IPS DF 19.7 (cell line): ENCODE results near the gene CNPY1.

Experiments used
- DNase-seq: peaks from one replicate; pipeline ENCODE4 v3.0.0-alpha.2; 2013; ENCODE audit warnings: low read depth, low spot score

The CNPY1 gene

GRCh38 chr7:155489862-155490696 lies 56.3 kb downstream of the CNPY1 start:
- no peak for DNase-seq

DNA sequence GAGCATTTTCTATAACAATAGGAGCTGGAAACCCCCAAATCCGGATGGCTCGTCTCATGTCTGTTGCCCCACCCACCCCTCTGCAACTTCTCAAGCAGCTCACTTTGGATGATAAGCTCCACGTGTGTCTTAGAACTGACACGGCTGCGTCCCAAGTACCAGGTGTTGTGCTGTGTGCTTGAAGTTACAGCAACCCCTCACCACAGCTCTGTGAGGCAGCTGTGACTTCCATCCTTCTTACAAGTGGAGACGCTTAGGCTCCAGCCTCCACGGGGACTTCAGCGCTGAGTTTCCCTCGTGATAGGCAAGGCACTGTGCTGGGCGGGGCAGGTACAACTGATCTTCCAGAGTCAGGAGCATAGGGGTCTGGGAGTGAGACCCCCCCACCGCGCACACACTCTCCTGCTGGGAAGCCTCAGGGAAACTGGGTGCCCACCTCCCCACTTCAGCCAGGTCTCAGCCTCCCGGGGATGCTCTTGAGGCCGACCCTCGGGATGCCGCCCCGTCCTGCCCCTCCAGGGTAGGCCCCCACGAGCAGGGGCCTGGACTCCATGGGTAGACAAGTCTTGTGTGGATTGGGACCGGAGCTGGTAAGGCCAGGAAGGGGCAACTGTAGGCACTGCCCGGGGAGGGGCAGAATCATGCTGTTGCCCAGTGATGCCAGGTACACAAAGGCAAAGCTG lies 57.1 kb downstream of the CNPY1 start:
- DNase-seq = no peak

DNA sequence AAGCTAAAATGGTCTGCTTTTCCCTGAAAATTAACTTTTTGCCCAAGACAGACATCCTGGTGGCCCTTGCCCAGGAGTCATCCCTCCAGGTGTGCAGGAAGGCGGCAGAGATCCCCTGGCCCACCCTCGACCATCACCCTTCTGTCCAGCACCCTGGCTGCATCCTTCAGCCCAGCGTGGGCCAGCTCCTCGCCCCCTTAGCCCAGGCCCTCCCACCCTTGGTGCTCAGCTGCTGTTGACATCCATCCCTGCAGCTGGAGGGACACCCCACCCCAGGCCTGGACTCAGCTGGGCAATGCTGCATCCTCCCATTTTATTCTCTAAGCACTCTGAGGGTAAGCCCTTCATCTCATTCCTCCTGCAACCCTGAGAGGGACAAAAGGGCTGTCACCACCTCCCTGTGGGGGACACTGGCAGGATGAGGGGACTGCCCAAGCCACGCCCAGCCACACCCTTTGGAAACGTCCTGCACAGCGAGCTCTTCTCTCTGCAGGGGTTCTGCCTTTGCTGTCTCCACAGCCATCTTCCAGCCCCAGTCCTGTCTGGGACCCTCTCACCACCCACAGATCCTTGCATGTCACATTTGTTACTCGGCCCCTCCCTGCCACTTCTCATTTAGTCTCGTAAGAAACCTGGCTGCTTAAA lies 57.8 kb downstream of the CNPY1 start:
- DNase-seq = no peak

GRCh38 chr7:155487509-155488482 lies 58.6 kb downstream of the CNPY1 start:
- DNase-seq = no peak

GRCh38 chr7:155486783-155487508 lies 59.4 kb downstream of the CNPY1 start:
- no peak for DNase-seq

- no peak for DNase-seq
Observed at GRCh38 chr7:155484483-155485399, 61.6 kb downstream of the CNPY1 start.

GRCh38 chr7:155483868-155484325 lies 62.5 kb downstream of the CNPY1 start:
- no peak for DNase-seq

DNA sequence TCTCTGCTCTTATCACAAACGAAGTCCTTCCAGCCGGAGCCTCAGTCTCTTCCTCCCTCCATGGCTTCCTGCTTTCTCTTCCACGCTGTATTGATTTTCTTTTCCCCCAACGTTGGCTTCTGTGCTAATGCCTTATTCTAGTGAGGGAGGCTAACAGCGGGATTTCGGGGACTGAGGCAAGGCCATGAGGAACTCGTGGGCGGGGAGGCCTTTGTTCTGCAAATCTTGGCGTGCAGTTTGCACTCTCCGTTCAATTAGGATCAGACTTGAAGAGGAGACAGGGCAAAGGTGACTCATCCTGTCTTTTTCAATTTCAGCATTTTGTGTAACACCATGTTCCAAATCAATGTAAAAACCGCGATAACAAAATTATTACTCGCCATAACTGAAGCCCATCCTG lies 63.1 kb downstream of the CNPY1 start:
- DNase-seq = no peak

GRCh38 chr7:155482511-155483183 lies 63.7 kb downstream of the CNPY1 start:
- no peak for DNase-seq

- DNase-seq = no peak
Observed at GRCh38 chr7:155481764-155482163, 64.6 kb downstream of the CNPY1 start.

DNA sequence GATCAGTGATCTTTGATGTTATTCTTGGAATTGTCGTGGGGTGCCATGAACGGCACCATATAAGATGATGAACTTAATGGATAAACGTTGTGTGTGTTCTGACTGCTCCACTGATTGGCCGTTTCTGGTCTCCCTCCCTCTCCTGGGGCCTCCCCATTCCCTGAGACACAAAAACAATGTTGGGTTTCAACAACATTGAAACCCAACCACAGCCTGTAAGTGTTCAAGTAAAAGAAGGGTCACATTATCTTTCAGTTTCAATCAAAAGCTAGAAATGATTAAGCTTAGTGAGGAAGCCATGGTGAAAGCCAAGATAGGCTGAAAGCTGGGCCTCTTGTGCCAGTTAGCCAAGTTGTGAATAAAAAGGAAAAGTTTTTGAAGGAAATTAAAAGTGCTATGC lies 68.9 kb downstream of the CNPY1 start:
- no peak for DNase-seq

DNA sequence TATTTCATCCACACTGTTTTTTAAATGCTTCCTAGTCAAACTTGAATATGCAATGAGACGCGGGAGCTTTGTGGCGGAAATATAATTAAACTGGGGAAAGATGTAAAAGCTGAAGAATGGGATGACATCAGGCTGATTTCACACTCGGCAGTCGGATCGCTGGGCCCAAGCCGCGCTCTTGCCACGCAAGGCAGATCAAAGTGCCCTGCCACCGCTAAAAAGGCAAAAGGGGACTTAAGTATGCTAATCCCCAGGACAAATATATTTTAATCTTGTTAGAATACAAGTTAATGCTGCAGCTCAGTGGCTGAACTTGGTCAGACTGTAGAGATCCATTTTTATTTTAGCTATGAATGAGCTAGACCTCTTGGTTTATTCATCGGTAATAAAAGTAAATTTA lies 74.6 kb downstream of the CNPY1 start:
- DNase-seq = no peak

- DNase-seq = no peak
Observed at GRCh38 chr7:155470686-155471638, 75.4 kb downstream of the CNPY1 start.

DNA sequence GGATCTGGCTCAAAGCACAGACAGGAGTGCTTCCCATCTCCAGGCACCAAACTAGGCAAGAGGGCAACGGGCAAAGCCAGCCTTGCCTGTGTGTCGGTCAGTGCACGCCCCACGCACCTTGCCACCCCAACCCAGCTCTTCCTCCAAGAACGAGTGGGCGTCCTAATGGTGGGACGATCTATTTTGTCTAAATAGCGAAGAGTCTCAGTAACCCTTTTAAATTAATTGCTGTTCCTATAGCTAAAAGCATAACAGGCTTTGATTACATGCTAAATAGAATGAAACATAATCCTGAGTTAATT lies 76.2 kb downstream of the CNPY1 start:
- DNase-seq = no peak

DNA sequence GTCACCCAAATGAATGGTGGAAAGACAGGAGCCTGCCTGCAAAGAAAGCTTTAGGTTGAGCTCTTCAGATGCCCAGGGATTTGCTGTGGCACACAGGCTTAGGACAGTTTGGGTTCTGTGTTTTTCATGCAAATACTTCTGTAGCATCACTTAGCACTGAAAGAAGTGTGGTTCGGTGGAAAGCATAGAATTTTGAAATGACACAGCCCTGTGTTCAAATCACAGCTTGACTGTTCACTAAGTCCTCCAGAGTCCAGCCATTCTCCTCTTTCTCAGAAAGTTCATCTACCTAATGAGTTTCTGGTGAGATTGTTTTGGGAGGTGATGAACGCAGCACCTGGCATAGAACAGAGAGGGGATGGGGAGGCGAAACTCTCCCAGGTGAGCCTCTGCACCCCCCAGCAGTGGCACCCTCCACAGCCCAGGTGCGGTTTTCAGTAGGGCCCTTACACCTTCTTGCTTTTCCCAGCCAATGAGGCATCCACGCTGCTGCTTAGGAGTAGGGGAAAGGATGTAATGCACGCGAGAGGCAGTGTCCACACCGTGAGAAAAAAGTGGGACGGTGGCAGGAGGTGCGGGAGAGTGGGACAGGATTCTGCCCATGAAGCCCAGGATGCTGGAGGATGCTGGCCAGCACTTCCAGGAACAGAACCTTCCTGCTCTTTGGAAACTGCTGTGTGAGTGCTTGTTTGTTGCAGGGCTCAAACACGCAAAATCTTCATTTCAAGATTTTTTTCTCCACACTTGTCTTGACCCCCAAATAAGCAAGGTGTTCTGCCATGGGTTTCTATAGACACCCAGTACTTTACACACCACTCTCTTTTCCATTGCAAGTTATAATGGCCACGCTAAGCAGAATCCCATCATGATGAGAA lies 76.8 kb downstream of the CNPY1 start:
- DNase-seq = no peak

- DNase-seq = no peak
Observed at GRCh38 chr7:155468785-155469148, 77.6 kb downstream of the CNPY1 start.
